A549 treated with AZD9567 at 1 μM for 4 hours (cell line): Measurements from ENCODE around the gene G3BP1. TPM values are rescaled to one million over a fixed set of nuclear protein-coding genes. Genes with fewer than 3 reads are reported as not detected.

ENCODE experiments used
- total RNA-seq: library from RNA; stranded (reverse); fragments of 200-300 nt; extraction: Qiagen RNA extraction; gene quantifications from 5 replicates; pipeline ENCODE4 v1.2.3, GENCODE V29; 2022; ENCODE audit not compliant: insufficient read depth

The G3BP1 gene
- total RNA-seq = 136 to 179 TPM (median 144 TPM) in 5 replicates

GRCh38 chr5:151771259-151772028 is at the start of gene G3BP1:
Gene G3BP1, plus strand, starts transcription at chr5:151771954. Its CDS starts 14,667 bp downstream, at chr5:151786621.

GRCh38 chr5:151758430-151759241 is 13.1 kb upstream of the G3BP1 start, which contains the start of gene ATOX1:
Gene ATOX1, minus strand, starts transcription at chr5:151758631. Its CDS starts 80 bp downstream, at chr5:151758551.

Other genes starting within 250 kb of the G3BP1 start
- under 0.01 to 0.01 TPM (median 0.01 TPM) in 3 of 5 replicates, not detected in the others for gene FAT2, start 180.6 kb upstream of the G3BP1 start, total RNA-seq
- gene SPARC, start 85.0 kb upstream of the G3BP1 start, total RNA-seq = 15.8 to 63.9 TPM (median 17.7 TPM) in 5 replicates
- 201 to 264 TPM (median 205 TPM) in 5 replicates for gene ATOX1, start 13.3 kb upstream of the G3BP1 start, total RNA-seq
- gene GLRA1, start 152.9 kb downstream of the G3BP1 start, total RNA-seq = not detected in 5 replicates